Daoy (cell line): ENCODE data around the gene RPS15. TPM values are rescaled to one million over a fixed set of nuclear protein-coding genes. Genes with fewer than 3 reads are reported as not detected.
"Not testable (repeated sequence)": the region's sequence is repeated elsewhere in the genome, so short reads cannot be mapped to it uniquely, and the experiment has no call there.

Source experiments
- DNase-seq: peaks from one replicate; pipeline ENCODE4 v3.0.0-alpha.2; 2015; ENCODE audit warnings: low read depth
- total RNA-seq: library from RNA; depleted of rRNA; stranded (reverse); fragments of >200 nt; shearing (Covaris generic); gene quantifications from 2 replicates; pipeline ENCODE4 v1.2.3, GENCODE V29; 2014

The RPS15 gene
- total RNA-seq, 1 experiment from 2014 or later: 3,531 TPM

GRCh38 chr19:1434577-1435060, 3.6 kb upstream of the RPS15 start:
- DNase-seq: no peak

GRCh38 chr19:1435378-1435989, 2.7 kb upstream of the RPS15 start:
- DNase-seq: no peak

GRCh38 chr19:1437609-1438008, 587 bp upstream of the RPS15 start:
- DNase-seq: no peak

GRCh38 chr19:1438933-1439354, 748 bp downstream of the RPS15 start:
- DNase-seq: no peak

GRCh38 chr19:1439525-1440417, 1.6 kb downstream of the RPS15 start:
- not testable (repeated sequence) for DNase-seq

- DNase-seq: no peak
These were observed 2.2 kb downstream of the RPS15 start for GRCh38 chr19:1440418-1440801.

- DNase-seq: no peak
These were observed 2.8 kb downstream of the RPS15 start for GRCh38 chr19:1441022-1441426.

- DNase-seq: no peak
These were observed 3.7 kb downstream of the RPS15 start for GRCh38 chr19:1441677-1442438.

GRCh38 chr19:1445185-1445931, 7.2 kb downstream of the RPS15 start:
- peak; percentile 84 for DNase-seq

GRCh38 chr19:1445932-1446712, 7.9 kb downstream of the RPS15 start:
- peak; percentile 81 for DNase-seq

GRCh38 chr19:1446713-1447481, 8.7 kb downstream of the RPS15 start:
- DNase-seq: peak; percentile 49

- DNase-seq: no peak
These were observed 9.3 kb downstream of the RPS15 start for GRCh38 chr19:1447504-1447903.

- no peak for DNase-seq
These were observed 9.7 kb downstream of the RPS15 start for GRCh38 chr19:1447944-1448343.

GRCh38 chr19:1449467-1450442, 11.6 kb downstream of the RPS15 start, which contains the start of gene APC2:
Gene APC2 (plus strand): TSS chr19:1450121. CDS start chr19:1453002, 2,881 bp downstream.
- peak; percentile 79 for DNase-seq

GRCh38 chr19:1450735-1451731, 12.8 kb downstream of the RPS15 start:
- no peak for DNase-seq

- DNase-seq: no peak
These were observed 14.0 kb downstream of the RPS15 start for GRCh38 chr19:1451916-1452801.
